LHCN-M2 (cell line): ENCODE measurements around the gene ELANE. TPM values are rescaled to one million over a fixed set of nuclear protein-coding genes. Genes with fewer than 3 reads are reported as not detected.

Source experiments
- DNase-seq: peaks from one replicate; pipeline ENCODE4 v3.0.0-alpha.2; 2012; ENCODE audit warnings: low read depth
- total RNA-seq: library from RNA; depleted of rRNA; stranded (reverse); fragments of >200 nt; gene quantifications from 2 replicates; pipeline ENCODE4 v1.2.3, GENCODE V29; 2014; rRNA removed

The ELANE gene
- total RNA-seq, 1 experiment from 2014 or later, result 0.11 TPM

- no peak for DNase-seq
Observed at GRCh38 chr19:896999-897398, 44.9 kb downstream of the ELANE start.

- DNase-seq, result no peak
Observed at GRCh38 chr19:897442-898039, 45.4 kb downstream of the ELANE start.

- peak; percentile 20 for DNase-seq
Observed at GRCh38 chr19:898663-899062, 46.6 kb downstream of the ELANE start.

- no peak for DNase-seq
Observed at GRCh38 chr19:899336-900042, 47.4 kb downstream of the ELANE start.

GRCh38 chr19:900043-900301 lies 47.9 kb downstream of the ELANE start:
- no peak for DNase-seq

- DNase-seq, result no peak
Observed at GRCh38 chr19:900302-901111, 48.4 kb downstream of the ELANE start.

GRCh38 chr19:901216-902092 lies 49.4 kb downstream of the ELANE start:
- DNase-seq, result no peak

- DNase-seq, result no peak
Observed at GRCh38 chr19:902093-902370, 49.9 kb downstream of the ELANE start.

- no peak for DNase-seq
Observed at GRCh38 chr19:902446-903226, 50.5 kb downstream of the ELANE start.

- DNase-seq, result no peak
Observed at GRCh38 chr19:903266-903797, 51.2 kb downstream of the ELANE start.

GRCh38 chr19:904545-904944 lies 52.4 kb downstream of the ELANE start:
- DNase-seq, result no peak

Other genes with a start within 250 kb of the ELANE start
- gene POLRMT, start 218.8 kb upstream of the ELANE start, total RNA-seq, result 42.4 and 44.4 TPM in 2 replicates
- not detected in 2 replicates for gene FGF22, start 212.4 kb upstream of the ELANE start, total RNA-seq
- gene RNF126, start 189.1 kb upstream of the ELANE start, total RNA-seq, result 73.6 and 88.4 TPM in 2 replicates
- gene FSTL3, start 175.9 kb upstream of the ELANE start, total RNA-seq, result 125 and 217 TPM in 2 replicates
- not detected in 2 replicates for gene PRSS57, start 156.9 kb upstream of the ELANE start, total RNA-seq
- gene PALM, start 143.4 kb upstream of the ELANE start, total RNA-seq, result 2.2 and 2.3 TPM in 2 replicates
- gene MISP, start 101.2 kb upstream of the ELANE start, total RNA-seq, result 0.46 and 0.58 TPM in 2 replicates
- gene PTBP1, start 54.9 kb upstream of the ELANE start, total RNA-seq, result 425 and 475 TPM in 2 replicates
- gene PLPPR3, start 30.3 kb upstream of the ELANE start, total RNA-seq, result 0.06 TPM in 1 of 2 replicates, not detected in the other
- not detected in 2 replicates for gene AZU1, start 24.5 kb upstream of the ELANE start, total RNA-seq
- gene PRTN3, start 11.3 kb upstream of the ELANE start, total RNA-seq, result not detected in 2 replicates
- gene CFD, start 7.4 kb downstream of the ELANE start, total RNA-seq, result 0.38 TPM in 1 of 2 replicates, not detected in the other
- gene MED16, start 40.9 kb downstream of the ELANE start, total RNA-seq, result 36.3 and 38.7 TPM in 2 replicates
- not detected in 2 replicates for gene RNU6-9, start 41.2 kb downstream of the ELANE start, total RNA-seq
- gene R3HDM4, start 60.9 kb downstream of the ELANE start, total RNA-seq, result 40.3 and 42.7 TPM in 2 replicates
- gene KISS1R, start 65.0 kb downstream of the ELANE start, total RNA-seq, result not detected in 2 replicates
- 3.1 and 3.4 TPM in 2 replicates for gene ARID3A, start 73.7 kb downstream of the ELANE start, total RNA-seq
- 44.2 and 53.6 TPM in 2 replicates for gene WDR18, start 132.0 kb downstream of the ELANE start, total RNA-seq
- 0.11 and 0.19 TPM in 2 replicates for gene GRIN3B, start 148.1 kb downstream of the ELANE start, total RNA-seq
- gene TMEM259, start 168.8 kb downstream of the ELANE start, total RNA-seq, result 154 and 176 TPM in 2 replicates
- gene RNU6-2, start 169.2 kb downstream of the ELANE start, total RNA-seq, result not detected in 2 replicates
- gene CNN2, start 174.3 kb downstream of the ELANE start, total RNA-seq, result 130 and 145 TPM in 2 replicates
- gene ABCA7, start 187.8 kb downstream of the ELANE start, total RNA-seq, result 18.1 and 21.5 TPM in 2 replicates
- gene ARHGAP45, start 214.9 kb downstream of the ELANE start, total RNA-seq, result 0.13 and 0.57 TPM in 2 replicates
- 277 and 355 TPM in 2 replicates for gene POLR2E, start 243.1 kb downstream of the ELANE start, total RNA-seq